ENCODE results near the gene GNB4. TPM values are rescaled to one million over a fixed set of nuclear protein-coding genes. Genes with fewer than 3 reads are reported as not detected.

GNB4 gene
- total and polyA plus RNA-seq, 2 experiments from 2014 or later: 9.0 to 26.0 TPM

GRCh38 chr3:179438841-179439240 lies 12.4 kb downstream of the GNB4 start:
- 44% methylated on average over 5 of the region's 5 CpGs for whole genome bisulfite sequencing (ENCODE audit: low lambda C conversion rate, missing lambda C conversion rate)
- no peaks in the 10 kb centered on the region for H3K4me1 ChIP-seq (ENCODE audit: insufficient read depth)
- H3K4me2 ChIP-seq: no peak overlapping the region
- no peak for TF ChIP-seq CTCF (IDR thresholded peaks at IDR 0.05; ENCODE audit: poor library complexity)
- TF ChIP-seq EZH2phosphoT487 (IDR thresholded peaks at IDR 0.05; ENCODE audit: low read depth, severe bottlenecking, unreplicated experiment): no peak
- no peak for TF ChIP-seq EZH2 (IDR thresholded peaks at IDR 0.05; ENCODE audit: borderline replicate concordance)
- H3K9me2 ChIP-seq (replicated peaks; ENCODE audit: insufficient read depth): no peaks in the 10 kb centered on the region
- H3K4me3 ChIP-seq: no peak overlapping the region
- H3K27me3 ChIP-seq: no peaks in the 10 kb centered on the region
- H3K27ac ChIP-seq: no peak overlapping the region
- no peaks in the 10 kb centered on the region for H3K36me3 ChIP-seq (replicated peaks; ENCODE audit: insufficient read depth, low read depth)
- peaks cover 35% of the 10 kb centered on the region for H3K79me2 ChIP-seq
- DNase-seq (ENCODE audit: low spot score): no peak
- no peaks in the 10 kb centered on the region for H3K9me3 ChIP-seq (ENCODE audit: low read depth)
- H4K20me1 ChIP-seq (ENCODE audit: insufficient read depth, poor library complexity, severe bottlenecking): peaks cover 6% of the 10 kb centered on the region
- H2AFZ ChIP-seq: no peak overlapping the region

GRCh38 chr3:179436517-179436916 lies 14.8 kb downstream of the GNB4 start:
- H3K27ac ChIP-seq: no peak overlapping the region
- DNase-seq (ENCODE audit: low spot score): no peak
- no peaks in the 10 kb centered on the region for H3K9me2 ChIP-seq (replicated peaks; ENCODE audit: insufficient read depth)
- no peaks in the 10 kb centered on the region for H3K36me3 ChIP-seq (replicated peaks; ENCODE audit: insufficient read depth, low read depth)
- 86% methylated on average over 3 of the region's 3 CpGs for WGBS (ENCODE audit: low lambda C conversion rate, missing lambda C conversion rate)
- no peaks in the 10 kb centered on the region for H3K4me1 ChIP-seq (ENCODE audit: insufficient read depth)
- no peaks in the 10 kb centered on the region for H3K9me3 ChIP-seq (ENCODE audit: low read depth)
- H4K20me1 ChIP-seq (ENCODE audit: insufficient read depth, poor library complexity, severe bottlenecking): peaks cover 8% of the 10 kb centered on the region
- H3K27me3 ChIP-seq: no peaks in the 10 kb centered on the region
- no peak overlapping the region for H2AFZ ChIP-seq
- H3K4me3 ChIP-seq: no peak overlapping the region
- no peak overlapping the region for H3K4me2 ChIP-seq
- no peak for TF ChIP-seq EZH2phosphoT487 (IDR thresholded peaks at IDR 0.05; ENCODE audit: low read depth, severe bottlenecking, unreplicated experiment)
- no peak for TF ChIP-seq EZH2 (IDR thresholded peaks at IDR 0.05; ENCODE audit: borderline replicate concordance)
- no peak for TF ChIP-seq CTCF (IDR thresholded peaks at IDR 0.05; ENCODE audit: poor library complexity)
- H3K79me2 ChIP-seq: peaks cover 35% of the 10 kb centered on the region

GRCh38 chr3:179432451-179432850 lies 18.8 kb downstream of the GNB4 start:
- H3K9me2 ChIP-seq (replicated peaks; ENCODE audit: insufficient read depth): no peaks in the 10 kb centered on the region
- no peak for TF ChIP-seq EZH2phosphoT487 (IDR thresholded peaks at IDR 0.05; ENCODE audit: low read depth, severe bottlenecking, unreplicated experiment)
- no peak for TF ChIP-seq EZH2 (IDR thresholded peaks at IDR 0.05; ENCODE audit: borderline replicate concordance)
- no peak for TF ChIP-seq CTCF (IDR thresholded peaks at IDR 0.05; ENCODE audit: poor library complexity)
- no peaks in the 10 kb centered on the region for H3K36me3 ChIP-seq (replicated peaks; ENCODE audit: insufficient read depth, low read depth)
- peaks cover 46% of the 10 kb centered on the region for H3K79me2 ChIP-seq
- no peak overlapping the region for H3K4me2 ChIP-seq
- H3K4me1 ChIP-seq (ENCODE audit: insufficient read depth): no peaks in the 10 kb centered on the region
- H3K27me3 ChIP-seq: no peaks in the 10 kb centered on the region
- WGBS (ENCODE audit: low lambda C conversion rate, missing lambda C conversion rate): 64% methylated on average over 1 of the region's 1 CpG
- H3K4me3 ChIP-seq: no peak overlapping the region
- no peaks in the 10 kb centered on the region for H3K9me3 ChIP-seq (ENCODE audit: low read depth)
- no peak overlapping the region for H2AFZ ChIP-seq
- H4K20me1 ChIP-seq (ENCODE audit: insufficient read depth, poor library complexity, severe bottlenecking): peaks cover 8% of the 10 kb centered on the region
- DNase-seq (ENCODE audit: low spot score): no peak
- H3K27ac ChIP-seq: no peak overlapping the region

GRCh38 chr3:179432021-179432420 lies 19.2 kb downstream of the GNB4 start:
- Histone ChIP-seq H4K20me1 (ENCODE audit: insufficient read depth, poor library complexity, severe bottlenecking) (peaks cover 8% of the 10 kb centered on the region), H3K4me1 (ENCODE audit: insufficient read depth) (no peaks in the 10 kb centered on the region), H3K79me2 (peaks cover 44% of the 10 kb centered on the region), H3K36me3 (replicated peaks; ENCODE audit: insufficient read depth, low read depth) (no peaks in the 10 kb centered on the region), H3K9me3 (ENCODE audit: low read depth) (no peaks in the 10 kb centered on the region), H3K4me2 (no peak overlapping the region), H3K27me3 (no peaks in the 10 kb centered on the region), H3K9me2 (replicated peaks; ENCODE audit: insufficient read depth) (no peaks in the 10 kb centered on the region), H2AFZ (no peak overlapping the region), H3K4me3 (no peak overlapping the region), H3K27ac (no peak overlapping the region)
- no peak for TF ChIP-seq EZH2phosphoT487 (IDR thresholded peaks at IDR 0.05; ENCODE audit: low read depth, severe bottlenecking, unreplicated experiment)
- no peak for TF ChIP-seq CTCF (IDR thresholded peaks at IDR 0.05; ENCODE audit: poor library complexity)
- no peak for TF ChIP-seq EZH2 (IDR thresholded peaks at IDR 0.05; ENCODE audit: borderline replicate concordance)
- 88% methylated on average over 3 of the region's 3 CpGs for WGBS (ENCODE audit: low lambda C conversion rate, missing lambda C conversion rate)
- no peak for DNase-seq (ENCODE audit: low spot score)

Measured in hepatocyte (in vitro differentiated cells).